IPS DF 19.7 (cell line): ENCODE data around the gene ROPN1B.
"Not testable (repeated sequence)": the region's sequence is repeated elsewhere in the genome, so short reads cannot be mapped to it uniquely, and the experiment has no call there.

ENCODE experiments used
- DNase-seq: peaks from one replicate; pipeline ENCODE4 v3.0.0-alpha.2; 2013; ENCODE audit warnings: low read depth, low spot score

The ROPN1B gene

GRCh38 chr3:125957674-125958510 lies 11.1 kb upstream of the ROPN1B start:
- DNase-seq: no peak

GRCh38 chr3:125958511-125959316 lies 10.3 kb upstream of the ROPN1B start:
- DNase-seq: no peak

GRCh38 chr3:125959317-125960065 lies 9.5 kb upstream of the ROPN1B start:
- DNase-seq: no peak

- no peak for DNase-seq
Measured at GRCh38 chr3:125960066-125960424, 8.9 kb upstream of the ROPN1B start.

GRCh38 chr3:125960456-125961288 lies 8.3 kb upstream of the ROPN1B start:
- no peak for DNase-seq

GRCh38 chr3:125961289-125961589 lies 7.7 kb upstream of the ROPN1B start:
- DNase-seq: no peak

- not testable (repeated sequence) for DNase-seq
Measured at GRCh38 chr3:125963834-125964233, 5.1 kb upstream of the ROPN1B start.

GRCh38 chr3:125965505-125965904 lies 3.5 kb upstream of the ROPN1B start:
- no peak for DNase-seq

- DNase-seq: no peak
Measured at GRCh38 chr3:125967156-125967555, 1.8 kb upstream of the ROPN1B start.

GRCh38 chr3:125968121-125968520 lies 857 bp upstream of the ROPN1B start:
- not testable (repeated sequence) for DNase-seq

- DNase-seq: not testable (repeated sequence)
Measured at GRCh38 chr3:125971997-125972944, 3.3 kb downstream of the ROPN1B start.

- DNase-seq: not testable (repeated sequence)
Measured at GRCh38 chr3:125975245-125976002, 6.4 kb downstream of the ROPN1B start.

- DNase-seq: not testable (repeated sequence)
Measured at GRCh38 chr3:125976003-125976390, 7.0 kb downstream of the ROPN1B start.

GRCh38 chr3:125977104-125977503 lies 8.1 kb downstream of the ROPN1B start:
- not testable (repeated sequence) for DNase-seq

- not testable (repeated sequence) for DNase-seq
Measured at GRCh38 chr3:125984951-125985350, 16.0 kb downstream of the ROPN1B start.

- peak; percentile 85 for DNase-seq
Measured at GRCh38 chr3:125990253-125990970, 21.4 kb downstream of the ROPN1B start.

GRCh38 chr3:125996751-125997150 lies 27.8 kb downstream of the ROPN1B start:
- not testable (repeated sequence) for DNase-seq

GRCh38 chr3:126002189-126002588 lies 33.2 kb downstream of the ROPN1B start:
- no peak for DNase-seq
